Loucy (cell line): Measurements from ENCODE around the gene FLT3.

Source experiments
- EZH2phosphoT487 ChIP-seq: fragments of 200-600 bp; IDR thresholded peaks from 2 replicates; pipeline ENCODE4 v1.6.1; 2018; ENCODE audit warnings: antibody characterized with exemption, mild to moderate bottlenecking, moderate library complexity, borderline replicate concordance
- TF ChIP-seq, protein P1 (sequence below): fragments of 200-600 bp; sonication (generic); conservative IDR thresholded peaks from 2 replicates; pipeline ENCODE4 v1.5.1; 2014; ENCODE audit warnings: mild to moderate bottlenecking, antibody characterized with exemption, low read length

- TF ChIP-seq, protein P1, sequence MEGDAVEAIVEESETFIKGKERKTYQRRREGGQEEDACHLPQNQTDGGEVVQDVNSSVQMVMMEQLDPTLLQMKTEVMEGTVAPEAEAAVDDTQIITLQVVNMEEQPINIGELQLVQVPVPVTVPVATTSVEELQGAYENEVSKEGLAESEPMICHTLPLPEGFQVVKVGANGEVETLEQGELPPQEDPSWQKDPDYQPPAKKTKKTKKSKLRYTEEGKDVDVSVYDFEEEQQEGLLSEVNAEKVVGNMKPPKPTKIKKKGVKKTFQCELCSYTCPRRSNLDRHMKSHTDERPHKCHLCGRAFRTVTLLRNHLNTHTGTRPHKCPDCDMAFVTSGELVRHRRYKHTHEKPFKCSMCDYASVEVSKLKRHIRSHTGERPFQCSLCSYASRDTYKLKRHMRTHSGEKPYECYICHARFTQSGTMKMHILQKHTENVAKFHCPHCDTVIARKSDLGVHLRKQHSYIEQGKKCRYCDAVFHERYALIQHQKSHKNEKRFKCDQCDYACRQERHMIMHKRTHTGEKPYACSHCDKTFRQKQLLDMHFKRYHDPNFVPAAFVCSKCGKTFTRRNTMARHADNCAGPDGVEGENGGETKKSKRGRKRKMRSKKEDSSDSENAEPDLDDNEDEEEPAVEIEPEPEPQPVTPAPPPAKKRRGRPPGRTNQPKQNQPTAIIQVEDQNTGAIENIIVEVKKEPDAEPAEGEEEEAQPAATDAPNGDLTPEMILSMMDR, result no peak
- TF ChIP-seq EZH2phosphoT487, result no peak
These were observed 23.1 kb downstream of the FLT3 start for GRCh38 chr13:28077231-28077630.
